Skeletal muscle tissue (tissue), 4 donors: ENCODE data around the gene SCN9A. TPM values are rescaled to one million over a fixed set of nuclear protein-coding genes. Genes with fewer than 3 reads are reported as not detected.

Experiments
- H3K27ac ChIP-seq: one replicate; pipeline ENCODE4 v1.7.0; 2013; ENCODE audit warnings: mild to moderate bottlenecking, low read depth, low read length, inconsistent platforms
- H3K27me3 ChIP-seq, 3 donors: one replicate each; pipeline ENCODE4 v1.7.0; 2013; ENCODE audit warnings: low read length in 3 of 3; ENCODE audit not compliant: control insufficient read depth in 3 of 3, insufficient read depth in 3 of 3
- H3K36me3 ChIP-seq, 3 donors: one replicate each; pipeline ENCODE4 v1.7.0; 2013; ENCODE audit warnings: low read length in 3 of 3; ENCODE audit not compliant: control insufficient read depth in 3 of 3, insufficient read depth in 3 of 3
- H3K4me1 ChIP-seq, 3 donors: one replicate each; pipeline ENCODE4 v1.7.0; 2013; ENCODE audit warnings: low read length in 3 of 3, mild to moderate bottlenecking in 3 of 3; ENCODE audit not compliant: control insufficient read depth in 3 of 3, insufficient read depth in 3 of 3
- H3K4me3 ChIP-seq, 3 donors: one replicate each; pipeline ENCODE4 v1.7.0; 2013; ENCODE audit warnings: low read length in 3 of 3
- H3K9ac ChIP-seq, 3 donors: one replicate each; pipeline ENCODE4 v1.7.0; 2013; ENCODE audit warnings: low read length in 3 of 3, mild to moderate bottlenecking in 3 of 3, moderate library complexity in 2 of 3, low read depth in 1 of 3
- H3K9me3 ChIP-seq, 3 donors: one replicate each; pipeline ENCODE4 v1.7.0; 2013; ENCODE audit warnings: low read length in 3 of 3; ENCODE audit not compliant: control insufficient read depth in 3 of 3
- total RNA-seq: library from RNA; depleted of rRNA; stranded (reverse); fragments of >200 nt; gene quantifications from one replicate; pipeline ENCODE4 v1.2.3, GENCODE V29; 2014
- donor health status: Osteomylitis.

Gene SCN9A
- total RNA-seq, 1 donor from 2014 or later: 14.1 TPM

DNA sequence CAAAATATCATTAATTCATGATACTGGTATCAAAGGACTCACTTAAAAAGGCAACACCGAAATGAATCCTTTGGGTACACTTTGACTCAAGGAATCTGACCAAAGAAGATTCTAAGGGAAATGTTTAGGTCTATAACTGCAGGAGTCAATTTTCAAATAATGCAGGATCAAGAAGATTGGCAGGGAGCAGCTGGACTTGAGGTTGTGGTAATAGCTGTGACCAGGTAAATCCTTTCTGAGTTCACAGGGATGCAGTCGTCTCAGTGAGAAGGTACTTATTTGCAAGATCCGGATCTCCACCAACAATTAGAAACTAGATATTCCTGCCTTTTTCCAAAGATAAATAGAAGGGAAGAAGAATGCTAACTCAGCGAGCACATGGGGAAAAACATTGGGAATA is 96.9 kb downstream of the SCN9A start:
- Histone ChIP-seq H3K27me3 (no peaks in the 10 kb centered on the region), H3K36me3 (no peaks in the 10 kb centered on the region), H3K4me1 (no peaks in the 10 kb centered on the region), H3K27ac (no peak overlapping the region), H3K9me3 (no peaks in the 10 kb centered on the region), H3K4me3 (no peak overlapping the region), H3K9ac (no peak overlapping the region)

DNA sequence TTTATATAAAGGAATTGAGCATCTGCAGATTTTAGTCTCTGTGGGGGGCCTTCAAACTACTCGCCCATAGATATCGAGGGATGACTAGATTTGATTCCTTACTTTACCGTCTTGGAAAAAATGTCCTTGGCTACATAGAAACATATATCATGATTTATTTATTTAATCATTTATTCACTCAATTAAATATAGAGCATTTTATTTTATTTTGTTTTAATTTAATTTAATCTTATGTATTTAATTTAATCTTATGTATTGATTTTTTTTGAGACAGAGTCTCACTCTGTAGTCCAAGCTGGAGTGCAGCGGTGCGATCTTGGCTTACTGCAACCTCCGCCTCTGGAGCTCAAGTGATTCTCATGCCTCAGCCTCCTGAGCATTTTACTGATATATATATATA is 105.4 kb downstream of the SCN9A start:
- peaks cover 0 to 2% (median 0%) of the 10 kb centered on the region in 3 donors for H3K9me3 ChIP-seq
- no peaks in the 10 kb centered on the region for H3K36me3 ChIP-seq
- H3K27ac ChIP-seq: no peak overlapping the region
- H3K27me3 ChIP-seq: no peaks in the 10 kb centered on the region
- no peak overlapping the region for H3K4me3 ChIP-seq
- no peak overlapping the region for H3K9ac ChIP-seq
- no peaks in the 10 kb centered on the region for H3K4me1 ChIP-seq

DNA sequence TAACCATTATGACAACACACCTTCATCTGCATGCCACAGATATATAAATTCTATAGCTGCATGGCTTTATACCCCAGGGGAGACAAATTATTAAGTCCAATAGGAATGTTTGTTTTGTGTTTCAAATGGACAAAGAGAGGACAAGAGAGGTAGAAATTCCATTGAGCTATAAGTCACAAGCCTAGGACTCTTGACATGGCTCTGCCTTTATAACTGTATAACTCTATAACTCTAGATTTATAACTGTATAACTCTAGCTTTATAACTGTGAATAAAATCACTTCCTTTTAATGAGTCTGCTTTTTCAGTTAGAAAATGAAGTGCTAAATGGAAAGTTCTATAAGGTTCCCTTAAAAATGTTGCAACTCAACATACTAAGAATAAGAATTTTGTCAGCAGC is 106.4 kb downstream of the SCN9A start:
- Histone ChIP-seq H3K9ac (no peak overlapping the region), H3K27me3 (no peaks in the 10 kb centered on the region), H3K27ac (no peak overlapping the region), H3K4me1 (no peaks in the 10 kb centered on the region), H3K4me3 (no peak overlapping the region), H3K9me3 (peaks cover 0 to 2% (median 0%) of the 10 kb centered on the region in 3 donors), H3K36me3 (no peaks in the 10 kb centered on the region)

DNA sequence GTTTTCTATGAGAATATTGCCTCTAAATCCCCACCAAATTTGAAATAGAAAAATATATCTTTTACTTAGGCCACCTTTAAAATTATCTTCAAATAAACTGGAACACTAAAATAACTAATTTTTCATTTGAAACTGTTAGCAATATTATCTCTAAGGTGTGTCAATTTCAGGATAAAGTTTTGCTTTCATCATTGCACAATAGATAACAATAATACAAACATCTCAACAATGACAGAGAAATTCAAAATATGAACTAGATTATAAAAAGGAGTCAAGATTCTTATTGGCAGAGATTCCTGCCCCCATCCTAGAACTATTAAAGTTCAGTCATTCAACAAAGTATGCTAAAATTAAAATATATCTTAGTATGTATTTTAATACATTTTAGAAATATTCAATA is 117.9 kb downstream of the SCN9A start:
- Histone ChIP-seq H3K9ac (no peak overlapping the region), H3K27ac (no peak overlapping the region), H3K36me3 (no peaks in the 10 kb centered on the region), H3K27me3 (no peaks in the 10 kb centered on the region), H3K4me1 (no peaks in the 10 kb centered on the region), H3K4me3 (no peak overlapping the region), H3K9me3 (no peaks in the 10 kb centered on the region)

DNA sequence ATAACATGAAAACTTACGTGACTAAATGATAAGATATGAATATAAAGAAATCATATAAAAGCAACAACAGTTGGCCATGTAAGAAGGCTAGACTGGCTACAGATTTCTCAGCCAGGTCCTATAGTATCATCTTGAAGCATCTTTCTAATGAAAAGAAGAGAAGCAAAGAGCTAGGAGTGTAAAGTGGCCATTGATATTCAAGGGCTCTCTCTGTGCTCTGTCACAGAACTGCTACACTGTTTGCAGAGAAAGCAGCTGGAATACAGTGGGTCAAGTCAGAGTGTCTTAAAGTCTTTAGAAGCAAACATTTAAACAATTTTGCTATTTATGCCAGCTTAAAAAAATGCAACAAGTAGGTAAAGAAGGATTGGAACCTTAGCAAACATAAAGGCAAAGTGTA is 118.8 kb downstream of the SCN9A start:
- no peak overlapping the region for H3K27ac ChIP-seq
- no peak overlapping the region for H3K9ac ChIP-seq
- no peaks in the 10 kb centered on the region for H3K36me3 ChIP-seq
- no peaks in the 10 kb centered on the region for H3K27me3 ChIP-seq
- no peaks in the 10 kb centered on the region for H3K4me1 ChIP-seq
- no peak overlapping the region for H3K4me3 ChIP-seq
- no peaks in the 10 kb centered on the region for H3K9me3 ChIP-seq

DNA sequence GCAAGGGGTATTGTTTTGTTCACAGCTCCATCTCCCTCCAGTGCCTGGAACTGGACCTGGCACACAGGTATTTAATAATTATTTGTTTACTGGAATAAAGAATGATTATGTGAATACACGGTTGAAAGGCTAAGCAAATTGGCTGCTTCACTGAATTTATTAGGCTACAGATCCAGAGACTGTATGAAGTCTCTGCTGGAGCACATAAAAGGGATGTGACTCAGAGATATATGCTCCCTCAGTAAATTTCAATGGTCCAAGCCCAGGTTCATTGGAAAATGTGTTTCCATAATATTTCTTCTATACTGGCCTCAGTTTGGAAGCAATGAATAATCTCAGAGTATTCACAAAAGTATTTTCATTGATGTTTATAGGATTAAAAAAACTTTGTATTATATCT is 126.4 kb downstream of the SCN9A start:
- Histone ChIP-seq H3K4me3 (no peak overlapping the region), H3K27ac (no peak overlapping the region), H3K27me3 (no peaks in the 10 kb centered on the region), H3K9me3 (no peaks in the 10 kb centered on the region), H3K36me3 (no peaks in the 10 kb centered on the region), H3K4me1 (no peaks in the 10 kb centered on the region), H3K9ac (no peak overlapping the region)

DNA sequence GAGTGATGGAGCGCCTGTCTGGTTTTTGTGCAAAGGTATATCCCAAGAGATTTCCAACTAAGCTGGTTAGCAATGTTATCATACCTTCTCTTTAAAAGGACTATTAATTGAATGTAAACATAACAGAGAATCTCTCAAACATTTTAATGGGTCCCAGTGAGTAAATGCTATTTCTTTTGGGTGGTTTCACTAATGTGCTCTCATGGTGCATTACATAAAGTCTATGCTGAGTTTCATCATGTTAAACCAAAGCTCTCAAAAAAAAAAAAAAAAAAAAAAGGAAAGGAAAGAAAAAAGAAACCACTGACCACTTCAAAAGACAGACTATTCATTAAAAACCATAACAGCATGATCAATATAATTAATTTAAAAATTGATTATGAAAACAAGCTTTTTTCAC is 128.8 kb downstream of the SCN9A start:
- H3K4me3 ChIP-seq: no peak overlapping the region
- H3K27me3 ChIP-seq: no peaks in the 10 kb centered on the region
- H3K9ac ChIP-seq: no peak overlapping the region
- H3K4me1 ChIP-seq: no peaks in the 10 kb centered on the region
- H3K36me3 ChIP-seq: no peaks in the 10 kb centered on the region
- H3K27ac ChIP-seq: no peak overlapping the region
- no peaks in the 10 kb centered on the region for H3K9me3 ChIP-seq

DNA sequence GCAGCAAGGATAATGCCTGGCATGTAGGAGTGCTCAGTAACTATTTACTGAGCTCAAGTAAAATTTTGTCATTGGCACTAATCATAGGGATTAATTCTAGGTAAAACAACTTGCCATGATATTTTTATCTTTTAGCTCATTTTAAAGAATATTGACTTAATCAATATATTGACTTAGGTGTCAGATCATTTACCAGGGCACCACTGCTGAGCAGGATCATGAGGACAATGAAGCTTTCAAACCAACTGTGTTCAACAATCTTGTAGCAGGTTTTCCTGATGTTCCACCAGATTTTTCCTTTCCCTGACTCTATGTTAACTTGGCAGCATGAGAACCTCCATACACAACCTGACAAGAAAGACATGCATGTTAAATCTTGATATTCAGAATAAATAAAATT is 133.4 kb downstream of the SCN9A start:
- H3K4me3 ChIP-seq: no peak overlapping the region
- H3K4me1 ChIP-seq: no peaks in the 10 kb centered on the region
- H3K27me3 ChIP-seq: no peaks in the 10 kb centered on the region
- no peaks in the 10 kb centered on the region for H3K36me3 ChIP-seq
- H3K27ac ChIP-seq: no peak overlapping the region
- no peak overlapping the region for H3K9ac ChIP-seq
- no peaks in the 10 kb centered on the region for H3K9me3 ChIP-seq

DNA sequence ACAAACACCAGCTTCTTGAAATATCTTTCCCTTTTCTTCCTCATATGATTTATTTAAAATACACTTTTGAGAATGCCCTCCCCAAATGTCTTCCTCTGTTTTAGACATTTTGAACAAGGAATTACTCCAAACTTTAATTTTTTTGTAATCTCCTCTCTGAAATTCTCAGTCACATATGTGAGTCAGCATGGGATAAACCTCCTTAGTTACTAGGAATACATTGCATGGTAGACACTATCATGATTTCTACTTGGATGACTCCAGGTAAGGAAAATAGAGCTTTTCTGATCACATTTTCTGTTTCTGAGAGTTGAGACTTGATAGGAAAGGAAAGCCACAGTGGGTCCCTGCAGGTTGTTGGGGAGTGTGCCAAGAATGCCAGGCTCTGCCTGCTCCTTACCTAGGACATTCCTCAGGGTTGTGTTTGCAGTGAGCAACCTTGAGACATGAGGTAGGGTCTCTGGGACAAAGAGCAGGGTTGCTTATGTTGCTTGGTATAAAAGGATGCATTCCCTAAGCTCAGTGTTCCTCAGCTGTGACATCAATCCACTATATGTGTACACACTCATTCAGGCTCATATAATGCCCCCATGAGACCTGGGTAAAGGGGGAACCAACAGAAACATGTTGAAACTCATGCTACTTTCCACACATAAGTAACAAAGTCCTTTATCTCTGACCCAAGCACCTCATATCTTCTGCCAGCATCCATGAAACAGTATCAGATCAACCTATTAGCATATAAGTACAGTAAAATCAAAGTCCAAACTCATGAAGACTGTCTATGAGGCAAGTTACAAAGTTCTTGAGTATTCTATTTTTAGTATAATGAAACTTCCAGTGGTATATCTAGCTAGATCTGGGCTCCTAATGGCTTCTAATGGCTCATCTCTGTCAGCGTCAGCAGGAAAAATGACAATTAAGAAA is 135.1 kb downstream of the SCN9A start:
- Histone ChIP-seq H3K27me3 (no peaks in the 10 kb centered on the region), H3K4me1 (no peaks in the 10 kb centered on the region), H3K36me3 (no peaks in the 10 kb centered on the region), H3K4me3 (no peak overlapping the region), H3K9ac (no peak overlapping the region), H3K9me3 (no peaks in the 10 kb centered on the region), H3K27ac (no peak overlapping the region)

DNA sequence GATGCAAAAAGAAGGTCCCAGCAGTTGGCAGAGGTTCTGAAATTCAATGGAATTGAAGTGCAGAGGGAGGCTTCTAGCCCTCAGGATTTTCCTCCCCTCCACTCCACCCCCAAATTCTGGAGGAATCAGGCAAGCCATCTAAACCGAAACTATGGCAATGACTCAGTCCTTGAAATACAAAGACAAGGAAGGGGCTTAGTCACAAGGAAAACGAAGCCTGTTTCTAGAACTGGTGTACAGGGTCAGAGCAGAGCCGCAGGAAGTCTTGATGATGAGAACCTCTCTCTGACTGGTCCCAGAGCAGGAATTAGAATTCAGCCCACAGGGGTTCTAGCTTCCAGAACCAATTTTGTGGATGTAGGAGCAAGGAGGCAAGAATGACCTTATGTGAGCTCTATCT is 136.2 kb downstream of the SCN9A start:
- H3K9ac ChIP-seq: no peak overlapping the region
- H3K4me3 ChIP-seq: no peak overlapping the region
- H3K9me3 ChIP-seq: no peaks in the 10 kb centered on the region
- no peak overlapping the region for H3K27ac ChIP-seq
- H3K4me1 ChIP-seq: no peaks in the 10 kb centered on the region
- no peaks in the 10 kb centered on the region for H3K27me3 ChIP-seq
- no peaks in the 10 kb centered on the region for H3K36me3 ChIP-seq
